ENCODE data around the gene TMPRSS7. TPM values are rescaled to one million over a fixed set of nuclear protein-coding genes. Genes with fewer than 3 reads are reported as not detected.

The TMPRSS7 gene
- total RNA-seq, 2 donors from 2014 or later: not detected

- Histone ChIP-seq H3K27me3 (ENCODE audit: control insufficient read depth, insufficient read depth, low read length, poor library complexity, severe bottlenecking) (no peaks in the 10 kb centered on the region), H3K9ac (ENCODE audit: extremely low read depth, low read length, poor library complexity, severe bottlenecking) (no peak overlapping the region), H3K4me3 (ENCODE audit: low read length) (no peak overlapping the region), H3K36me3 (ENCODE audit: control insufficient read depth, insufficient read depth, low read length) (no peaks in the 10 kb centered on the region), H3K9me3 (ENCODE audit: control insufficient read depth, low read length) (peaks cover 7% of the 10 kb centered on the region), H3K27ac (ENCODE audit: low read depth, low read length) (no peak overlapping the region), H3K4me1 (ENCODE audit: control insufficient read depth, insufficient read depth, low read length) (no peaks in the 10 kb centered on the region)
- Mint-ChIP-seq H3K9me3 (peaks cover 7% of the 10 kb centered on the region), H3K4me1 (peaks cover 5% of the 10 kb centered on the region), H3K4me3 (no peak overlapping the region), H3K27ac (no peak overlapping the region), H3K36me3 (ENCODE audit: low read depth) (no peaks in the 10 kb centered on the region), H3K27me3 (ENCODE audit: insufficient read depth) (no peaks in the 10 kb centered on the region)
- TF ChIP-seq CTCF (conservative IDR thresholded peaks at IDR 0.05): no peak
- no peak for DNase-seq
Measured at GRCh38 chr3:112017091-112017490, 17.4 kb upstream of the TMPRSS7 start.

- H3K27me3 ChIP-seq (ENCODE audit: control insufficient read depth, insufficient read depth, low read length, poor library complexity, severe bottlenecking): no peaks in the 10 kb centered on the region
- peaks cover 7% of the 10 kb centered on the region for H3K9me3 Mint-ChIP-seq
- no peak overlapping the region for H3K4me3 Mint-ChIP-seq
- H3K4me1 ChIP-seq (ENCODE audit: control insufficient read depth, insufficient read depth, low read length): no peaks in the 10 kb centered on the region
- no peaks in the 10 kb centered on the region for H3K36me3 Mint-ChIP-seq (ENCODE audit: low read depth)
- no peak overlapping the region for H3K4me3 ChIP-seq (ENCODE audit: low read length)
- no peaks in the 10 kb centered on the region for H3K36me3 ChIP-seq (ENCODE audit: control insufficient read depth, insufficient read depth, low read length)
- H3K27me3 Mint-ChIP-seq (ENCODE audit: insufficient read depth): no peaks in the 10 kb centered on the region
- H3K9ac ChIP-seq (ENCODE audit: extremely low read depth, low read length, poor library complexity, severe bottlenecking): no peak overlapping the region
- H3K4me1 Mint-ChIP-seq: peaks cover 5% of the 10 kb centered on the region
- no peak for TF ChIP-seq CTCF (conservative IDR thresholded peaks at IDR 0.05)
- H3K27ac Mint-ChIP-seq: no peak overlapping the region
- H3K9me3 ChIP-seq (ENCODE audit: control insufficient read depth, low read length): peaks cover 13% of the 10 kb centered on the region
- no peak overlapping the region for H3K27ac ChIP-seq (ENCODE audit: low read depth, low read length)
- DNase-seq: no peak
- WGBS, 2 experiments (ENCODE audit: insufficient coverage in 1 of 2, insufficient read length in 1 of 2): 96 to 100% methylated on average over 4 of the region's 4 CpGs
Measured at GRCh38 chr3:112018712-112019111, 15.8 kb upstream of the TMPRSS7 start.

- no peaks in the 10 kb centered on the region for H3K27me3 ChIP-seq (ENCODE audit: control insufficient read depth, insufficient read depth, low read length, poor library complexity, severe bottlenecking)
- H3K4me3 ChIP-seq (ENCODE audit: low read length): no peak overlapping the region
- WGBS, 2 experiments (ENCODE audit: insufficient coverage in 1 of 2, insufficient read length in 1 of 2): 80% methylated on average over 1 of the region's 1 CpG; no CpG with 5 or more reads in 1 of the 2 experiments
- Mint-ChIP-seq H3K27me3 (ENCODE audit: insufficient read depth) (no peaks in the 10 kb centered on the region), H3K9me3 (peaks cover 7% of the 10 kb centered on the region), H3K4me3 (no peak overlapping the region), H3K27ac (no peak overlapping the region), H3K36me3 (ENCODE audit: low read depth) (no peaks in the 10 kb centered on the region), H3K4me1 (peaks cover 5% of the 10 kb centered on the region)
- peaks cover 13% of the 10 kb centered on the region for H3K9me3 ChIP-seq (ENCODE audit: control insufficient read depth, low read length)
- no peak overlapping the region for H3K9ac ChIP-seq (ENCODE audit: extremely low read depth, low read length, poor library complexity, severe bottlenecking)
- DNase-seq: no peak
- H3K27ac ChIP-seq (ENCODE audit: low read depth, low read length): no peak overlapping the region
- no peaks in the 10 kb centered on the region for H3K36me3 ChIP-seq (ENCODE audit: control insufficient read depth, insufficient read depth, low read length)
- no peaks in the 10 kb centered on the region for H3K4me1 ChIP-seq (ENCODE audit: control insufficient read depth, insufficient read depth, low read length)
- no peak for TF ChIP-seq CTCF (conservative IDR thresholded peaks at IDR 0.05)
Measured at GRCh38 chr3:112019716-112020115, 14.8 kb upstream of the TMPRSS7 start.

Data from endodermal cell (in vitro differentiated cells).